22Rv1 (cell line): ENCODE results near the gene PCDHGA8.

ENCODE experiments used
- H3K27ac ChIP-seq: fragments of 450-650 bp; 2 replicates; pipeline ENCODE4 v1.5.1; 2017
- ZFX ChIP-seq: fragments of 450-650 bp; IDR thresholded peaks from 2 replicates; pipeline ENCODE4 v1.6.1; 2017; ENCODE audit warnings: antibody characterized with exemption, borderline replicate concordance
- TF ChIP-seq, protein P1 (sequence below): fragments of 450-650 bp; IDR thresholded peaks from 2 replicates; pipeline ENCODE4 v1.5.1; 2017; ENCODE audit warnings: mild to moderate bottlenecking

Gene PCDHGA8

GRCh38 chr5:141351591-141351990, 40.8 kb upstream of the PCDHGA8 start:
- no peak overlapping the region for H3K27ac ChIP-seq
- TF ChIP-seq, protein P1, sequence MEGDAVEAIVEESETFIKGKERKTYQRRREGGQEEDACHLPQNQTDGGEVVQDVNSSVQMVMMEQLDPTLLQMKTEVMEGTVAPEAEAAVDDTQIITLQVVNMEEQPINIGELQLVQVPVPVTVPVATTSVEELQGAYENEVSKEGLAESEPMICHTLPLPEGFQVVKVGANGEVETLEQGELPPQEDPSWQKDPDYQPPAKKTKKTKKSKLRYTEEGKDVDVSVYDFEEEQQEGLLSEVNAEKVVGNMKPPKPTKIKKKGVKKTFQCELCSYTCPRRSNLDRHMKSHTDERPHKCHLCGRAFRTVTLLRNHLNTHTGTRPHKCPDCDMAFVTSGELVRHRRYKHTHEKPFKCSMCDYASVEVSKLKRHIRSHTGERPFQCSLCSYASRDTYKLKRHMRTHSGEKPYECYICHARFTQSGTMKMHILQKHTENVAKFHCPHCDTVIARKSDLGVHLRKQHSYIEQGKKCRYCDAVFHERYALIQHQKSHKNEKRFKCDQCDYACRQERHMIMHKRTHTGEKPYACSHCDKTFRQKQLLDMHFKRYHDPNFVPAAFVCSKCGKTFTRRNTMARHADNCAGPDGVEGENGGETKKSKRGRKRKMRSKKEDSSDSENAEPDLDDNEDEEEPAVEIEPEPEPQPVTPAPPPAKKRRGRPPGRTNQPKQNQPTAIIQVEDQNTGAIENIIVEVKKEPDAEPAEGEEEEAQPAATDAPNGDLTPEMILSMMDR = no peak
- no peak for TF ChIP-seq ZFX

- no peak within 1 kb of the TSS for H3K27ac ChIP-seq
- no peak for TF ChIP-seq ZFX
- TF ChIP-seq, protein P1 = peak; percentile 45
Observed at GRCh38 chr5:141354900-141355469, 37.4 kb upstream of the PCDHGA8 start, which contains the start of gene PCDHGA4. TSS of gene PCDHGA4 (plus strand) at chr5:141355021. CDS start at chr5:141355108, 87 bp downstream.

DNA sequence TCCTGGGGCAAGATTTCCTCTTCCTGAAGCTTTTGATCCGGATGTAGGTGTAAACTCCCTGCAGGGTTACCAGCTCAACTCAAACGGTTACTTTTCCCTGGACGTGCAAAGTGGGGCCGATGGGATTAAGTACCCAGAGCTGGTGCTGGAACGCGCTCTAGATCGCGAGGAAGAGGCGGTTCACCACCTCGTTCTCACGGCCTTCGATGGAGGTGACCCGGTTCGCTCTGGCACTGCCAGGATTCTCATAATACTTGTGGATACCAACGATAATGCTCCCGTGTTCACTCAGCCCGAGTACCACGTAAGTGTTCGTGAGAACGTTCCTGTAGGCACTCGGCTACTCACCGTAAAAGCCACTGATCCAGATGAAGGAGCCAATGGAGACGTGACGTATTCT, 36.8 kb upstream of the PCDHGA8 start:
- H3K27ac ChIP-seq = no peak overlapping the region
- TF ChIP-seq, protein P1 = no peak
- no peak for TF ChIP-seq ZFX

DNA sequence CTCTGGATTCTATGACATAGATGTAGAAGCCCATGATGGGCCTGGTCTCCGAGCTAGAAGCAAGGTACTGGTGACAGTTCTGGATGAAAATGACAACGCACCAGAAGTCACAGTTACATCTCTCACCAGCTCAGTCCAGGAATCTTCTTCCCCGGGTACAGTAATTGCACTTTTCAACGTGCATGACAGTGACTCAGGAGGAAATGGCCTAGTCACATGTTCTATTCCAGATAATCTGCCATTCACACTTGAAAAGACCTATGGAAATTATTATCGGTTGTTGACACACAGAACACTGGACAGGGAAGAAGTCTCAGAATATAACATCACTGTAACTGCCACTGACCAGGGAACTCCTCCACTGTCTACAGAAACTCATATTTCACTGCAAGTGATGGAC, 36.3 kb upstream of the PCDHGA8 start:
- TF ChIP-seq, protein P1 = no peak
- TF ChIP-seq ZFX = no peak
- no peak overlapping the region for H3K27ac ChIP-seq

- TF ChIP-seq, protein P1 = no peak
- TF ChIP-seq ZFX = no peak
Observed at GRCh38 chr5:141356950-141357349, 35.5 kb upstream of the PCDHGA8 start.

DNA sequence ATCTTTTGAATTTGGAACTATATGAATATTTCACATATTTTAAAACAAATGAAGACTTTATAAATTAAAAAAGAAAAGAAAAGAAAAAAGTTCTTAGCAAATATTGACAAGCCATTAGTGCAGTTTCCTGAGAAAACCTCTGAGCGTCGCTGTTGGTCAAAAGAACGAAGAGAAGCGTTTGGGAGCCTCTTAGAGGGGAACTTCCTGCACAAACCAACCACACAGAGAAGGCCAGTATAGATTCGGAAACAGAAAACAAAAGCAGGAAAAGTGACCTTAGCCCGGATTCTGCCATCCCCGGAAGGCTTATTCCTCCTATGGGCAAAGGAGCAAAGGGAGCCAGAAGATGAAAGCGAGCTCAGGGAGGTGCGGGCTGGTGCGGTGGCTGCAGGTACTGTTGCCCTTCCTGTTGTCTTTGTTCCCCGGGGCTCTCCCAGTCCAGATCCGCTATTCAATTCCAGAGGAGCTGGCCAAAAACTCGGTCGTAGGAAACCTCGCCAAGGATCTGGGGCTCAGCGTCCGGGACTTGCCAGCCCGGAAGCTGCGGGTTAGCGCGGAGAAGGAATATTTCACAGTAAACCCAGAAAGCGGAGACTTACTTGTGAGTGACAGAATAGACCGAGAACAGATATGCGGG, 32.5 kb upstream of the PCDHGA8 start, which contains the start of gene PCDHGB2:
PCDHGB2 (plus strand) TSS at position 205 of the 637 bp plus-strand sequence; CDS start at position 347, 142 bp downstream.
- TF ChIP-seq ZFX = no peak
- TF ChIP-seq, protein P1 = peak; percentile 60
- no peak within 1 kb of the TSS for H3K27ac ChIP-seq

More at GRCh38 chr5:141356950-141357349, 35.5 kb upstream of the PCDHGA8 start:
- no peak overlapping the region for H3K27ac ChIP-seq

- TF ChIP-seq ZFX = no peak
- TF ChIP-seq, protein P1 = no peak
- H3K27ac ChIP-seq = no peak overlapping the region
Observed at GRCh38 chr5:141360685-141361084, 31.7 kb upstream of the PCDHGA8 start.
